ENCODE results near the gene TMEM151B. TPM values are rescaled to one million over a fixed set of nuclear protein-coding genes. Genes with fewer than 3 reads are reported as not detected.
A peak's percentile ranks its signal among the peaks of the same experiment; 100 is the strongest.

The TMEM151B gene
- total RNA-seq, 1 experiment from 2014 or later, result not detected

DNA sequence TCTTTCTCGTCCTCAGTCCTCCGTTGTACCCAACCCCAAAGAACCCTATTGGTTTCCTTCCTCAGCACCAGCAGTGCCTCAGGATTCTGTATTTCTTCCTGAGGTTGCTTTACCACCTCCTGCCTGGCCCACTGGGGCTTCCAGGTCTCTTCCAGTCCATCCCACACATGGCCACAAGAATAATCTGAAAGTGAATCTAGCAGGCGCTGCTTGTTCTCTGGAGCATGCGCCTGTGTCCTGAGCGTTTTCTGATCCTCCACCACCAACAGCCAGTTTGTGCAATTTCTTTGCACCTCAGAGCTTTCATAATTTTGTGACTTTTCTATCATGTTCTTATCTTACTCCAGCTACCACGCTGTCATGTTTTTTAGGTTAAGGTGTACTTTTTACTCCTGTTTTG, 35.0 kb upstream of the TMEM151B start:
- H3K4me2 ChIP-seq (ENCODE audit: low read length), result no peak overlapping the region
- CTCF ChIA-PET, result interaction anchor here (0.7 to 2.6 kb wide), 6 partner anchors 11 to 138 kb away, joined by 3 to 22 read pairs (median 8); partner anchors contain the start of genes HSP90AB1 and SLC29A1
- peaks cover 17 to 40% of the 10 kb centered on the region in 2 experiments; a peak in 3 of 4 replicates for H3K36me3 ChIP-seq (ENCODE audit: control insufficient read depth in 1 of 2, insufficient read depth in 2 of 2, low read length in 2 of 2)
- H2AFZ ChIP-seq (ENCODE audit: low read depth, low read length, poor library complexity, severe bottlenecking), result no peak overlapping the region
- peak overlapping the region; percentile 41 for H3K27ac ChIP-seq (ENCODE audit: low read depth, low read length)
- no peaks in the 10 kb centered on the region for H4K20me1 ChIP-seq (ENCODE audit: insufficient read depth)
- H3K9me2 ChIP-seq (ENCODE audit: insufficient read depth), result no peaks in the 10 kb centered on the region
- POLR2A ChIA-PET, result interaction anchor here (2.5 kb wide), 1 partner anchor 11 kb away, joined by 20 read pairs; the partner anchor contains the start of gene HSP90AB1
- no peak overlapping the region for H3K9ac ChIP-seq (ENCODE audit: low read length)
- H3K9me3 ChIP-seq (ENCODE audit: control insufficient read depth in 1 of 2, insufficient read depth in 1 of 2, low read depth in 1 of 2, low read length in 2 of 2), result no peaks in the 10 kb centered on the region
- H3K27me3 ChIP-seq (ENCODE audit: insufficient read depth, low read length), result no peaks in the 10 kb centered on the region
- DNase-seq (ENCODE audit: low read depth, low spot score), result no peak
- intact Hi-C loops (cut with micrococcal nuclease), result no loop called here
- no TSS peak for BruUV-seq (replicated peaks)
- no peak overlapping the region for H3K4me3 ChIP-seq (replicated peaks in 1 of 2; ENCODE audit: low read depth in 1 of 2, low read length in 2 of 2)
- no peaks in the 10 kb centered on the region for H3K79me2 ChIP-seq (ENCODE audit: insufficient read depth, low read length)
- TF ChIP-seq, protein P1, sequence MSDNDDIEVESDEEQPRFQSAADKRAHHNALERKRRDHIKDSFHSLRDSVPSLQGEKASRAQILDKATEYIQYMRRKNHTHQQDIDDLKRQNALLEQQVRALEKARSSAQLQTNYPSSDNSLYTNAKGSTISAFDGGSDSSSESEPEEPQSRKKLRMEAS (IDR thresholded peaks at IDR 0.05), result no peak
- no peak for TF ChIP-seq ELF1 (IDR thresholded peaks at IDR 0.05; ENCODE audit: borderline replicate concordance, low read depth)
- TF ChIP-seq, protein P2, sequence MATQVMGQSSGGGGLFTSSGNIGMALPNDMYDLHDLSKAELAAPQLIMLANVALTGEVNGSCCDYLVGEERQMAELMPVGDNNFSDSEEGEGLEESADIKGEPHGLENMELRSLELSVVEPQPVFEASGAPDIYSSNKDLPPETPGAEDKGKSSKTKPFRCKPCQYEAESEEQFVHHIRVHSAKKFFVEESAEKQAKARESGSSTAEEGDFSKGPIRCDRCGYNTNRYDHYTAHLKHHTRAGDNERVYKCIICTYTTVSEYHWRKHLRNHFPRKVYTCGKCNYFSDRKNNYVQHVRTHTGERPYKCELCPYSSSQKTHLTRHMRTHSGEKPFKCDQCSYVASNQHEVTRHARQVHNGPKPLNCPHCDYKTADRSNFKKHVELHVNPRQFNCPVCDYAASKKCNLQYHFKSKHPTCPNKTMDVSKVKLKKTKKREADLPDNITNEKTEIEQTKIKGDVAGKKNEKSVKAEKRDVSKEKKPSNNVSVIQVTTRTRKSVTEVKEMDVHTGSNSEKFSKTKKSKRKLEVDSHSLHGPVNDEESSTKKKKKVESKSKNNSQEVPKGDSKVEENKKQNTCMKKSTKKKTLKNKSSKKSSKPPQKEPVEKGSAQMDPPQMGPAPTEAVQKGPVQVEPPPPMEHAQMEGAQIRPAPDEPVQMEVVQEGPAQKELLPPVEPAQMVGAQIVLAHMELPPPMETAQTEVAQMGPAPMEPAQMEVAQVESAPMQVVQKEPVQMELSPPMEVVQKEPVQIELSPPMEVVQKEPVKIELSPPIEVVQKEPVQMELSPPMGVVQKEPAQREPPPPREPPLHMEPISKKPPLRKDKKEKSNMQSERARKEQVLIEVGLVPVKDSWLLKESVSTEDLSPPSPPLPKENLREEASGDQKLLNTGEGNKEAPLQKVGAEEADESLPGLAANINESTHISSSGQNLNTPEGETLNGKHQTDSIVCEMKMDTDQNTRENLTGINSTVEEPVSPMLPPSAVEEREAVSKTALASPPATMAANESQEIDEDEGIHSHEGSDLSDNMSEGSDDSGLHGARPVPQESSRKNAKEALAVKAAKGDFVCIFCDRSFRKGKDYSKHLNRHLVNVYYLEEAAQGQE (IDR thresholded peaks at IDR 0.05; ENCODE audit: low read depth), result no peak
- RAD21 ChIA-PET (ENCODE audit: low non-redundant PET in 1 of 2, low total read pairs in 2 of 2, uncharacterized antibody in 2 of 2, unreplicated experiment in 2 of 2), result no interaction called here
- ATAC-seq, result no peak
- H3K4me1 ChIP-seq (ENCODE audit: control insufficient read depth in 1 of 2, insufficient read depth in 2 of 2, low read length in 2 of 2), result peaks cover 29 to 42% of the 10 kb centered on the region in 2 experiments

Data from HCT116 (cell line).